Ramos (cell line): ENCODE measurements around the gene ATP7B.
"Not testable (repeated sequence)": the region's sequence is repeated elsewhere in the genome, so short reads cannot be mapped to it uniquely, and the experiment has no call there.

Experiments
- in situ Hi-C: fragments of 300-500 bp; cut with MboI; formaldehyde crosslinking; loops from one replicate; pipeline ENCODE4 v1.14.3; 2022; ENCODE audit warnings: low sequenced_read_pairs; ENCODE audit not compliant: unreplicated experiment

The ATP7B gene

GRCh38 chr13:51925865-51926527 is 85.3 kb downstream of the ATP7B start:
- in situ Hi-C loops = no loop called here

DNA sequence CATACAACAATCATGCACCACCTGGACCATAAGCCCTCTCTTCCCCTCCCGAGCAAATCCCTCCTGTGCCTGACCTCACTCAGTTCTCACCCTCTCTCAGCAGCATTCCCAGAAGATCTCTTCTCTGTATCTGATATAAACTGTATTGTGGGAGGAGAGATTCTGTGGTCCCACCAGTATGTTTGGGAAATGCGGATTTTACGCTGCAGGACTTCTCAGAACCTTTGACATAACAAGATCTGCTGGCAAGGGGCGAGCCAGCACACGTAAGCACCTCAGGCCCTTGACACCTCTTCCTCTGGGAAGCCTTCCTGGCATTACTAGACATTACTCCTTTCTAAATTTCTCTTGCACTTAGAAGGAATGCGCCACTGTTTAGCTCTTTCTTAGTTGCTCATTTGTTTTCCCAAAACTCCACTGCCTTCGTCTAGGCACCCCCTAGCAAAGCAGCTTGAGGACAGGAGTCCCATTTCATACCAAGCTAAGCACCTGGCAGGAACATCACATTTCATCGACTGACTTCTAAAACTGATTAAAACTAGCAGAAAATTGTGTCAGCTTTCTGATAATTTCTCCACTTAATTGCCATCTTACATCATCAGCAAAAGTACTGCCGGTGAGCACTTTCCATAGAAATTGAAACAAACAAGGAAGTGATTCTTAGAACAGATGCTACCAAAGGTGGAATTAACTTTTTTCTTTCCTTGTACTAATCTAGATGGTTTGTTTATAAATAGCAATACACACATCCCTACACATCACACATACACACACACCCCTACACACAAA is 86.3 kb downstream of the ATP7B start:
- in situ Hi-C loops = no loop called here

DNA sequence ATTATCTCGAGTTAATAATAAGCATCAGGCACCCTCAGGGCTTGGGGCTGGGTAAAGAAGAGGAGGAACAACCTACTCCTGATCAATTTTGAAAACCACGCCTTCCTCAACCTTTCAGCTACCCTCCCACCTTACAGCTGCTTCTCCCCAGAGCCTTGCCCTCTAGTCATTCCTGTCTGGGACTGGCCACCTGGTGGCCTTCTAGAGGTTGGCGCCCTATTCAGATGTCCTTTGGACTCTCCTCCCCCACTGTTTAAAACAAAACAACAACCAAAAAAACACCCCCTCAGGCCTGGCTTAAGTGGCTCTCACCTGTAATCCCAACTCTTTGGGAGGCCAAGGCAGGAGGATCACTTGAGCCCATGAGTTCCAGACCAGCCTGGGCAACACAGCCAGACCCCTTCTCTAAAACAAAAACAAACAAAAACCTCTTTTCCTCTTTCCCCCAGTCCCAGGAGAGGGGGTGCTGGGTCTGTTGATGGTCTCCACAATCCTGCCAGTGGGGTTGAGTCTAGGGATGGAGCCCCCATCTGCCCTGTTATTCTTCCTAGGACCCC is 87.2 kb downstream of the ATP7B start:
- in situ Hi-C loops = no loop called here

GRCh38 chr13:51922771-51923480 is 88.3 kb downstream of the ATP7B start:
- in situ Hi-C loops = no loop called here

GRCh38 chr13:51921790-51922740 is 89.2 kb downstream of the ATP7B start:
- in situ Hi-C loops = no loop called here

DNA sequence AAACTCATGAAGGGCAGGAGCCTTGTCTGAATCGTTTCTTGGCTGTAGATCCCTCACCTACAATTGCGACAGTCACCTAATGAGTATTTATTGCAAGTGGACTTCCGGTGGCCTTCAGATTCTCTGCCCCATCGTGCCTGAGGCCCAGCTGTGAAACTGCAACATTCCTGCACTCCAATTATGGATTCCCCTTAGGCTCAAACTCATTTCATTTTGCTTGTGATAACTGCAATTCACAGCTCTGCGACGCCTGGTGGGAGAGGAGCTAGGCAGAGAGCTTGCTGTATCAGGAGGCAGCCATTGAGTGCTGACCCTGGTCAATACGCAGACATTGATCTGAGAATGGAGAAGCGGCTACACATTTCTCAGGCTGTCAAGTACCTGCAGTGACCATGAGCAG is 90.5 kb downstream of the ATP7B start:
- in situ Hi-C loops = no loop called here

- in situ Hi-C loops = no loop called here
Observed at GRCh38 chr13:51920267-51920666, 91.0 kb downstream of the ATP7B start.

- in situ Hi-C loops = no loop called here
Observed at GRCh38 chr13:51919531-51919930, 91.7 kb downstream of the ATP7B start.

- in situ Hi-C loops = no loop called here
Observed at GRCh38 chr13:51916962-51917361, 94.3 kb downstream of the ATP7B start.

DNA sequence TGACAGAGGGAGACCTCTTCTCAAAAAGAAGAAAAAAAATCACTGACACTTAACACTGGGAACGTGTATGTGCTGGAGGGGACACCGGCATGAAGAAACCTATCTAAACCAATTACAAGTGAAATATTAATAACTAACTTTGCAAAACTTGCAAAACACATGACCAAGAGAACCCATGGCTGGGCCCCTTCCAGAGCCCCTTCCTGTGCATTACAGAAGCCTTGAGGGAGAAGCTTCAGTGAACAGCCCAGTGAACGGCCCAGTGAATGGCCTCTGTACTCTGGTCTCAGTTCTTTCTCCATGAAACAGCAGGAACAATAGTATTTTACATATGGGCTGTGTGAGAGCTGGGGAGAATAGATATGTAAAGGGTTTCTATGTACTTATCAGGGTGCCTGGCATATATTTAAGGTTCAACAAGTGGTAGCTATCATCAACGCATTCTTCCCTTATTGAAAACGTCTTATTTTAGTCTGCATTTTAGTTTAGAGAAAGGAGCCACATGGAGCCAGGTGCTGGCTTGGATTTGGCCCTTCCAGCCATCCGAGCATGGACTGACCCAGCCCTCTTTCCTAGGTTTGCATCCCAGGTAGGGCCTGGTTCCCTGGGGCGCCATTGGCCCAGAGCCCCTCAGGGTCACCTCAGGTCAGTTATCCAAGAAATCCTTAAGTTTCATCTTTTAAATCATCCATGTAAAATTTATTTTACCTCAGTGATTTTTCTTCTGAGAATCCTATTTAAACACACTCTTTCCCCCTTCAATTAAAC is 95.0 kb downstream of the ATP7B start:
- in situ Hi-C loops = no loop called here

DNA sequence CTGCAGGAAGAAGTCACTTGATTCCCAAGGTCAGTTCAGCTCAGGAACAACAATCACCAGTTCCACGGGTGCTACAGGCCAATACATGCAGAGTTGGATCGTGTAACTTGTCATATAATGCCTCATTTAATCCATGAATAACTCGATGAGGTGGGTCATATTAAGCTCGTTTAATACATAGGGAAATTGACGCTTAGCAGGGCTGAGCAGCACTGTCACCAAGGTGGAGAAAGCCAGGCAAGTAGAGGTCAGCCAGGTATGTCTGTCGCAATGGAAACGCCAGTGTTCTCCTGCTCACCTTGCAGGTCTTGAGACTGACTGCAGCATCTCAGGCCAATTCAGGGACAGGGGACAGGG is 97.1 kb downstream of the ATP7B start:
- in situ Hi-C loops = no loop called here

GRCh38 chr13:51913421-51914136 is 97.7 kb downstream of the ATP7B start:
- in situ Hi-C loops = no loop called here

DNA sequence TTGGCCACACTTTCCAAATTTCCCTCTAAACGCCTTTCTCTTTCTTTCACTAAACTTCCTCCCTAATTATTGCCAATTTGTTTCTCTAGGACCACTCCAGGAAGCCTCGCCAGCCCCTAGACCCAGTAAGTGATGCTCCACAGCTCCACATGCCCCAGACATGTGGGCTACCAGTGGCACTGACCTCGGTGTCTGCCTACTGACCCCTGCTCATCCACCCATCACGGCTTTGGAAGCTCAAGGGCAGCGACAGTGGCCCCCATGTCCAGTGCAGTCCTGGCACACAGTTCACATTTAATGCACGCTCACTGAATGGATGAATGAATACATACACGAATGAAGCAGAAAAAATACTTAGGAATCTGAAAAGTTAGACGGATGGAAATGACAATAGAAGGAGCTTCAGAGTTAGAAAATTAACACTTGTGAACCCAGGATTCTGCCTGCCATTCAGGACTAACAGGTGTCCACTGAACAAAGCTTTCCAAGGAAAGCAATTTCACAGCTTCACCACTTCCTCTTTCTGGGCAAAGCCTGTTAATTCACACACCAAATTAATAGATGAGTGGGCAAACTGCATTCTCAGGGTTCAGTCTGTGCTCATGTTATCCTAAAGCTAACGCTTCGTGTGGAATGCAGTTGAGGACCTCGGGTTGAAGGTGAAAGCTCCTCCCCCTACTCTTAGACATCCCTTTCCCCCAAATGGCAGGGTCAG is 98.6 kb downstream of the ATP7B start:
- in situ Hi-C loops = no loop called here

DNA sequence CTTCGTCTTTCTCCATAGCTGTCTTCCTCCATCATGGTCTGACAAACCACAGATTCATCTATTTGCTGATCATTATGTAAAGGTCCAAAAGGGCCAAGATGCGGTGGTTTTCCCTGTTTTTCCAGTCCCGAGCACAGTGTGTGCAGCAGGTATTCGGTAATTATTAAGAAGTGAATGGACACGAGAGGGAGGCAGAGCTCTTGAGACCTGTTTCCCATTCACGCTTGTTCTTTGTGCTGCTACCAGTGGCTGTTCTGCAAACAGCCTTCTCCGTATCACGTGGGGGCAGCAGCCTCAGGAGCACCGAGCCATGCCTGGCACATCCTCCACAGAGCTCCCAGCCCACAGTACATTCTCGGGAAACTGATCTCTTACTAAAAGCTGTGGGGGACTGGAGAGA is 99.2 kb downstream of the ATP7B start:
- in situ Hi-C loops = no loop called here

DNA sequence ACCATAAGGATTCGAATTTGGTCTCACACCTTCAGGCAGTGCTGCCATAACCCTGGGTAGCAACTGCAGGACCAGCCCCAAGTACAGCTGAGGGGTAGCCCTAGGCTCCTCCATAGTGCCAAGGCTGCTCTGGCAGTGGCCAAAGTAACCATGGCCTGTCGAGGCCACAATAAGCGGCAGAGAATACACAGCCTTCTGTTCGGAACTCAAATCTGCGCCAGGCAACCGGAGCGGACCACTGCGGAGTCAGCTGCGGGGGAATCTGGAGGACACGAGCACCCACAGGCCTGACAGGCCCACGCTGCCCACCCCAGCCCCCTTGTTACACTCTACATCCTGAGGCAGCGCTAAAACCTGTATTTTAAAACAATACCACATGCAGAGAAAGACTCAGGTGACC is 100.7 kb downstream of the ATP7B start:
- in situ Hi-C loops = no loop called here

DNA sequence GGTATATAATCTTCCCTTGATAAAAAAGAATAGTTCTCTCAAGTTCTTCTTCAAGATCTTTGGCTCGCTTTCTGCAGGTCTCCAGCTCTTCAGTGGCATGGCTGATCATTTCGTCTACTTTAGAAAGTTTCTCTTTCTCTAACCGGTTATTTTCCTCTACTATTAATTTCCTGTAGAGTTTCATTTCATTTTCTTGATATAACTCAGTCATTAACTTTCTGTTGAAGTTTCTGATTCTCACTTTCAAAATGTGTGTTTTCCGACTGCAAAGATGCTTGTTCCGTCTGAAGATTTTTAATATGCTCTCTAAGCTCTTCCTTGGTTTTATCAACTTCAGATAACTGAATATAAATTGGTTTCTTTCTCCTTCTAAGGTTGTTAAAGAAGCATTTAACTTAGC is 102.0 kb downstream of the ATP7B start:
- in situ Hi-C loops = not testable (repeated sequence)

DNA sequence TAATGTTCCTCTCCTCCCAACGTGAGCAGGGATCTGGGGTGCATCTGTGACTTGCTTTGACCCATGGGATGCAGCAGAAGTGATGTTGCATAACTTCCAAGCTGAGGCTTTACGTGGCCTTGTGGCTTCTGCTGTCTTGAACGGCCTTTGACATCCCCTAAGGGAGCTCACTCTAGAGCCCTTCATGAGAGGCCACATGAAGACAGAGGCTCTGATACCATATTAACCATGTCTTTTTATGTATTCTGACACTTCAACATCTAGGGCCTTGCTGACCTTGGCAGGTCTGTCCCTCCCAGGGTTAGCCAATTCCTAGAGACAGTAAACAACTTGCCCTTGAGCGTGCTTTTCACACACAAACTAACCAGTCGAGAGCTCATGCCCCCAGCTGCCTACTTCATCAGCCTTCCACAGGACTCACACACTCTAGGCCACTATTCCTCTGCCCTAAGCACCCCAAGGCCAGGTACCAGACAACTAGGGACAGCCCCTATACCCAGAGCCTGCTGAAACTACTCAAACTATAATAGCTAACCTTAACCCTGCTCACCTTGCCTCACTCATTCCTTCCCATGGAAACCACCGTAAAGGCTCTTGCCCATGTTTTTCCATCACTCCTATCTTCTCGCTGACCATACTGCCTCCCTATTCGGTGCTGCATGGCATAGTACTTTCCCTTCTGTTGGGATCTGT is 104.1 kb downstream of the ATP7B start:
- in situ Hi-C loops = no loop called here
